Measurements from ENCODE around the gene CORO2A. TPM values are rescaled to one million over a fixed set of nuclear protein-coding genes. Genes with fewer than 3 reads are reported as not detected.

Gene CORO2A
- total and polyA plus RNA-seq, 2 of the 4 experiments (the other 2 are of a cell fraction), result 1.9 to 2.2 TPM

DNA sequence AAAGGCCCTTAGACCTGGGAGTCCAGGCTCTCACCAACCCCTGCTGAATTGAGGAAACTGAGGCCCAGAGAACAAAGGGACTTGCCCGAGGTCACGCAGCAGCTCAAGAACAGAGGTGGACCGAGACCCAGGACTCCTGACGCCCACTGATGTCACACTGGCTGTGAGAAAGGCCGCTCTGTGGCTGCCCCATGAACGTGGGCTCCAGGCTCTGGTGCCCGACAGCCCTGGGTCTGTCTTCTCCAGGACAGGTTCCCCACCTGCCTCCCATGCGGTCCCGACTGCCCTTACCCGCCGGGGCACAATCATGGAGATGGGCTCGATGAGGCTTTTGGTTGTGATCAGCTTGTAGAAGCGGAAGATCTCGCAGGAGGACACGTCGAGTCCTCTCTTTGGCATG, 64.1 kb downstream of the CORO2A start:
- dilution Hi-C loops (cut with HindIII; ENCODE audit: low sequenced_read_pairs, unreplicated experiment), result no loop called here
- TF ChIP-seq MAFK (IDR thresholded peaks at IDR 0.05; ENCODE audit: low read depth, low read length) (no peak), SMC3 (IDR thresholded peaks at IDR 0.05; ENCODE audit: low read depth, low read length) (no peak), CEBPB (IDR thresholded peaks at IDR 0.05; ENCODE audit: low read depth, low read length) (no peak), BHLHE40 (IDR thresholded peaks at IDR 0.05; ENCODE audit: low read depth, low read length) (no peak), ELK1 (IDR thresholded peaks at IDR 0.05; ENCODE audit: borderline replicate concordance, low read depth, low read length) (no peak), RFX5 (IDR thresholded peaks at IDR 0.05; ENCODE audit: low read depth, low read length) (no peak), POLR2A (IDR thresholded peaks at IDR 0.05; ENCODE audit: low read depth, low read length) (no peak), MXI1 (IDR thresholded peaks at IDR 0.05; ENCODE audit: borderline replicate concordance, low read depth, low read length) (no peak)
- WGBS, 2 experiments (ENCODE audit: extremely low coverage in 2 of 2, insufficient read length in 1 of 2), result 88% methylated on average over 5 of the region's 16 CpGs; no CpG with 5 or more reads in 1 of the 2 experiments

More for the DNA sequence above, 64.1 kb downstream of the CORO2A start:
- H4K20me1 ChIP-seq (ENCODE audit: insufficient read depth, low read length), result no peaks in the 10 kb centered on the region
- no peak overlapping the region for H2BK20ac ChIP-seq (ENCODE audit: low read depth, low read length)
- CTCF ChIA-PET, result interaction anchor here (1.0 kb wide), 1 partner anchor 21 kb away, joined by 6 read pairs; no protein-coding TSS in a partner anchor
- H3K9ac ChIP-seq (ENCODE audit: low read depth, low read length), result no peak overlapping the region
- no peak overlapping the region for H3K4ac ChIP-seq (ENCODE audit: low read depth, low read length)
- no peak overlapping the region for H4K91ac ChIP-seq (ENCODE audit: insufficient read depth, low read depth, low read length)
- intact Hi-C loops (cut with micrococcal nuclease), result no loop called here
- ATAC-seq (ENCODE audit: low read depth) (no peak), DNase-seq (no peak)
- no peak overlapping the region for H2AK9ac ChIP-seq (replicated peaks; ENCODE audit: low read depth, low read length, poor library complexity)
- no peak overlapping the region for H3K27ac ChIP-seq (ENCODE audit: insufficient read depth, low read length)
- no peak overlapping the region for H4K5ac ChIP-seq (ENCODE audit: low read depth, low read length)
- H3K79me1 ChIP-seq (ENCODE audit: low read depth in 1 of 2, low read length in 2 of 2), result no peaks in the 10 kb centered on the region
- H4K8ac ChIP-seq (ENCODE audit: low read depth in 2 of 2, low read length in 2 of 2), result no peak overlapping the region
- no peak overlapping the region for H2BK120ac ChIP-seq (ENCODE audit: low read depth, low read length)
- H2BK5ac ChIP-seq (ENCODE audit: low read depth, low read length, poor library complexity, severe bottlenecking), result no peak overlapping the region
- H2AK5ac ChIP-seq (ENCODE audit: low read depth, low read length), result no peak overlapping the region
- POLR2A ChIA-PET (ENCODE audit: unreplicated experiment), result no interaction called here
- no peaks in the 10 kb centered on the region for H3K9me1 ChIP-seq (ENCODE audit: insufficient read depth, low read length)
- no peak overlapping the region for H2BK15ac ChIP-seq (ENCODE audit: low read depth, low read length)
- no peak overlapping the region for H2AFZ ChIP-seq (replicated peaks; ENCODE audit: low read length, poor library complexity)
- no peak overlapping the region for H3K4me3 ChIP-seq (ENCODE audit: insufficient read depth, low read depth, low read length)
- H3K56ac ChIP-seq (ENCODE audit: extremely low read depth, insufficient read depth, low read length), result no peak overlapping the region
- H3K27me3 ChIP-seq (ENCODE audit: control insufficient read depth, insufficient read depth, low read length), result no peaks in the 10 kb centered on the region; the same call in 1 of the 2 replicates
- H3K4me2 ChIP-seq (ENCODE audit: low read depth, low read length), result no peak overlapping the region
- no TSS peak for BruUV-seq (replicated peaks)
- H3K36me3 ChIP-seq (ENCODE audit: control insufficient read depth, insufficient read depth, low read length), result no peaks in the 10 kb centered on the region
- no peak overlapping the region for H3K14ac ChIP-seq (replicated peaks; ENCODE audit: low read depth, low read length)
- H3K9me3 ChIP-seq (ENCODE audit: control insufficient read depth, insufficient read depth, low read length), result no peaks in the 10 kb centered on the region
- H3K4me1 ChIP-seq (ENCODE audit: control insufficient read depth, insufficient read depth, low read length), result no peaks in the 10 kb centered on the region
- H3K18ac ChIP-seq (ENCODE audit: low read depth, low read length), result no peak overlapping the region
- in situ Hi-C loops (cut with MboI; ENCODE audit: low sequenced_read_pairs), result no loop called here
- no peak overlapping the region for H3K23ac ChIP-seq (ENCODE audit: low read depth, low read length)

Measured in IMR-90 (cell line).